Endothelial cell of umbilical vein (primary cell): ENCODE results near the gene NR6A1. TPM values are rescaled to one million over a fixed set of nuclear protein-coding genes. Genes with fewer than 3 reads are reported as not detected.
A peak's percentile ranks its signal among the peaks of the same experiment; 100 is the strongest.

Experiments
- BruUV-seq: library from RNA; stranded (reverse); fragments of 400-500 nt; replicated peaks from 2 replicates; lab custom pipeline; 2021; lab: Mats Ljungman, UMichigan
- CTCF ChIA-PET: fragments of 300-600, 350-600 bp; sonication (Branson Sonifier 250); formaldehyde crosslinking; loops from one replicate; lab custom pipeline; 2021; ENCODE audit warnings: antibody characterized with exemption, inconsistent platforms; lab: Charles Lee
- POLR2A ChIA-PET: fragments of 300-600, 350-600 bp; sonication (Branson Sonifier 250); formaldehyde crosslinking; loops from one replicate; lab custom pipeline; 2021; ENCODE audit warnings: antibody characterized with exemption, inconsistent platforms; lab: Charles Lee
- DNase-seq: peaks from one replicate; pipeline ENCODE4 v3.0.0-alpha.2; 2011; ENCODE audit warnings: low read depth, low spot score
- FAIRE-seq: peaks from 2 replicates; lab custom pipeline; 2011; peaks lifted over from hg19 to GRCh38; lab: Jason Lieb, UNC
- H2AFZ ChIP-seq: 2 replicates; pipeline ENCODE4 v1.6.0; 2012; ENCODE audit warnings: low read depth, low read length, control low read depth, inconsistent platforms
- H3K27ac ChIP-seq: 2 replicates; pipeline ENCODE4 v1.5.1; 2011; ENCODE audit warnings: low read depth, mild to moderate bottlenecking, control low read depth, low read length, moderate library complexity; ENCODE audit not compliant: insufficient read depth
- H3K27me3 ChIP-seq, 2 experiments: 2 replicates each; pipeline versions ENCODE4 v1.6.0 to v1.6.1; 2011; ENCODE audit warnings: low read length in 2 of 2, mixed read lengths in 1 of 2; ENCODE audit not compliant: control insufficient read depth in 2 of 2, insufficient read depth in 2 of 2
- H3K36me3 ChIP-seq, 2 experiments: 2 replicates in 1 of 2; 3 replicates in 1 of 2; pipeline ENCODE4 v1.5.1; 2011; ENCODE audit warnings: low read length in 2 of 2, mild to moderate bottlenecking in 1 of 2, moderate library complexity in 1 of 2; ENCODE audit not compliant: control insufficient read depth in 2 of 2, insufficient read depth in 2 of 2; ENCODE audit errors: extremely low read depth in 1 of 2
- H3K4me1 ChIP-seq: 3 replicates; pipeline ENCODE4 v1.5.1; 2011; ENCODE audit warnings: mild to moderate bottlenecking, low read length; ENCODE audit not compliant: control insufficient read depth, insufficient read depth; ENCODE audit errors: extremely low read depth
- H3K4me2 ChIP-seq: 2 replicates; pipeline ENCODE4 v1.6.1; 2011; ENCODE audit warnings: low read length, control low read depth, mixed read lengths; ENCODE audit not compliant: insufficient read depth
- H3K4me3 ChIP-seq, 3 experiments: fragments of 200-600 bp in 1 of 3; sonication (generic), shearing (Covaris generic) in 1 of 3; replicated peaks in 1 of 3; 2 replicates each; pipeline ENCODE4 v1.5.1; 2011 to 2016; ENCODE audit warnings: control low read depth in 3 of 3, low read length in 3 of 3, mild to moderate bottlenecking in 2 of 3, inconsistent platforms in 1 of 3, low read depth in 1 of 3, moderate library complexity in 1 of 3; ENCODE audit not compliant: insufficient read depth in 1 of 3
- H3K79me2 ChIP-seq: 2 replicates; pipeline ENCODE4 v1.6.0; 2012; ENCODE audit warnings: low read length, inconsistent platforms; ENCODE audit not compliant: control insufficient read depth, insufficient read depth
- H3K9ac ChIP-seq: replicated peaks from 2 replicates; pipeline ENCODE3; 2011; ENCODE audit warnings: low read length, control low read depth; ENCODE audit not compliant: insufficient read depth; ENCODE audit errors: extremely low read depth
- H3K9me1 ChIP-seq: replicated peaks from 3 replicates; pipeline ENCODE4 v1.6.0; 2011; ENCODE audit warnings: mild to moderate bottlenecking, low read length; ENCODE audit not compliant: control insufficient read depth, insufficient read depth; ENCODE audit errors: extremely low read depth
- H3K9me3 ChIP-seq: replicated peaks from 2 replicates; pipeline ENCODE4 v1.5.1; 2012; ENCODE audit warnings: low read length, inconsistent platforms; ENCODE audit not compliant: control insufficient read depth, insufficient read depth
- H4K20me1 ChIP-seq: replicated peaks from 2 replicates; pipeline ENCODE3; 2011; ENCODE audit warnings: mild to moderate bottlenecking, low read length; ENCODE audit not compliant: control insufficient read depth, insufficient read depth; ENCODE audit errors: extremely low read depth
- CTCF ChIP-seq, 2 donors: IDR thresholded peaks; 1 replicate in 1 of 2; 2 replicates in 1 of 2; pipeline ENCODE4 v1.5.1; 2011; ENCODE audit warnings: low read length in 2 of 2, mild to moderate bottlenecking in 2 of 2, moderate library complexity in 2 of 2, control low read depth in 1 of 2, inconsistent platforms in 1 of 2, low read depth in 1 of 2; ENCODE audit not compliant: insufficient read depth in 1 of 2; ENCODE audit errors: extremely low read depth in 1 of 2
- EZH2 ChIP-seq: IDR thresholded peaks from 2 replicates; pipeline ENCODE4 v1.6.1; 2012; ENCODE audit warnings: borderline replicate concordance, low read depth, mild to moderate bottlenecking, moderate library complexity, low read length, inconsistent platforms; ENCODE audit not compliant: severe bottlenecking
- FOS ChIP-seq: IDR thresholded peaks from 2 replicates; pipeline ENCODE4 v1.6.1; 2011; ENCODE audit warnings: mild to moderate bottlenecking, low read length, moderate library complexity, borderline replicate concordance; ENCODE audit not compliant: insufficient read depth
- GATA2 ChIP-seq: IDR thresholded peaks from 2 replicates; pipeline ENCODE4 v1.7.0; 2011; ENCODE audit warnings: low read depth, mild to moderate bottlenecking, moderate library complexity, mixed read lengths, low read length; ENCODE audit not compliant: insufficient read length, insufficient read depth
- JUN ChIP-seq: IDR thresholded peaks from 2 replicates; pipeline ENCODE4 v1.6.1; 2011; ENCODE audit warnings: borderline replicate concordance, low read depth; ENCODE audit not compliant: insufficient read length, insufficient read depth
- POLR2A ChIP-seq: IDR thresholded peaks from 2 replicates; pipeline ENCODE4 v1.6.1; 2012; ENCODE audit warnings: low read depth, mild to moderate bottlenecking, control low read depth, low read length
- POLR2AphosphoS5 ChIP-seq: IDR thresholded peaks from 2 replicates; pipeline ENCODE4 v1.6.1; 2012; ENCODE audit warnings: low read depth, mild to moderate bottlenecking, control low read depth, low read length, moderate library complexity; ENCODE audit not compliant: insufficient read depth
- dilution Hi-C: fragments of 300-500 bp; cut with MboI; formaldehyde crosslinking; loops from one replicate; pipeline ENCODE4 v1.15.0; 2019; ENCODE audit warnings: low sequenced_read_pairs; ENCODE audit not compliant: extremely low pct_ligation_motif_present
- intact Hi-C: fragments of 100-400 bp; cut with micrococcal nuclease; formaldehyde crosslinking; loops from one replicate; pipeline ENCODE4 v1.10.0; 2022
- polyA plus RNA-seq, 4 experiments: library from polyadenylated mRNA; depleted of rRNA in 3 of 4; stranded (reverse) in 3 of 4; unstranded in 1 of 4; fragments of >200 nt; gene quantifications; 2 replicates each; pipeline versions ENCODE4 v1.2.1 to v1.2.3, GENCODE V29; 2011 to 2012; ENCODE audit warnings: missing spikeins in 1 of 4
- total RNA-seq: library from RNA; stranded (reverse); gene quantifications from 2 replicates; pipeline ENCODE4 v1.2.3, GENCODE V29; 2021
- TF ChIP-seq, protein P1 (sequence below): IDR thresholded peaks from 2 replicates; pipeline ENCODE4 v1.6.1; 2011; ENCODE audit not compliant: insufficient read depth, insufficient read length

The NR6A1 gene
- total and polyA plus RNA-seq, 2 donors (not counting 3 experiments of a cell fraction or from before 2014, with no cell fraction given): 0.17 to 1.2 TPM

- H4K20me1 ChIP-seq: no peaks in the 10 kb centered on the region
- ChIA-PET CTCF (no interaction called here), POLR2A (no interaction called here)
- no peak overlapping the region for H3K9ac ChIP-seq
- DNase-seq: no peak
- H3K79me2 ChIP-seq: no peaks in the 10 kb centered on the region
- no peaks in the 10 kb centered on the region for H3K4me1 ChIP-seq
- intact Hi-C loops (no loop called here), dilution Hi-C loops (no loop called here)
- no peaks in the 10 kb centered on the region for H3K36me3 ChIP-seq
- TF ChIP-seq EZH2 (peak; percentile 81), POLR2AphosphoS5 (no peak)
- no peak for FAIRE-seq
- no peak overlapping the region for H3K27ac ChIP-seq
- H3K4me2 ChIP-seq: no peak overlapping the region
- H3K4me3 ChIP-seq: no peak overlapping the region
- H2AFZ ChIP-seq: no peak overlapping the region
- peaks cover 41 to 50% of the 10 kb centered on the region in 2 experiments for H3K27me3 ChIP-seq
- no peaks in the 10 kb centered on the region for H3K9me3 ChIP-seq
- BruUV-seq: no TSS peak
- no peaks in the 10 kb centered on the region for H3K9me1 ChIP-seq
These were observed 266.5 kb downstream of the NR6A1 start for GRCh38 chr9:124504530-124505005.

- H3K27me3 ChIP-seq: peaks cover 41 to 50% of the 10 kb centered on the region in 2 experiments
- no peak overlapping the region for H3K9ac ChIP-seq
- ChIA-PET CTCF (no interaction called here), POLR2A (no interaction called here)
- intact Hi-C loops: no loop called here
- no peaks in the 10 kb centered on the region for H3K4me1 ChIP-seq
- no peak overlapping the region for H3K27ac ChIP-seq
- TF ChIP-seq, protein P1, sequence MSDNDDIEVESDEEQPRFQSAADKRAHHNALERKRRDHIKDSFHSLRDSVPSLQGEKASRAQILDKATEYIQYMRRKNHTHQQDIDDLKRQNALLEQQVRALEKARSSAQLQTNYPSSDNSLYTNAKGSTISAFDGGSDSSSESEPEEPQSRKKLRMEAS: no peak
- TF ChIP-seq POLR2AphosphoS5 (no peak), JUN (no peak), CTCF (IDR thresholded peaks at IDR 0.05; ENCODE audit: extremely low read depth in 1 of 2, insufficient read depth in 1 of 2, low read depth in 1 of 2, low read length in 2 of 2) (no peak), FOS (no peak), EZH2 (peak; percentile 98), GATA2 (no peak), POLR2A (no peak)
- FAIRE-seq (no peak), DNase-seq (no peak)
- no TSS peak for BruUV-seq
- no peaks in the 10 kb centered on the region for H4K20me1 ChIP-seq
- H3K9me1 ChIP-seq: no peaks in the 10 kb centered on the region
- H2AFZ ChIP-seq: no peak overlapping the region
- no peak overlapping the region for H3K4me3 ChIP-seq
- dilution Hi-C loops: no loop called here
- H3K36me3 ChIP-seq: no peaks in the 10 kb centered on the region
- H3K79me2 ChIP-seq: no peaks in the 10 kb centered on the region
- no peaks in the 10 kb centered on the region for H3K9me3 ChIP-seq
- H3K4me2 ChIP-seq: no peak overlapping the region
These were observed 267.2 kb downstream of the NR6A1 start for GRCh38 chr9:124503713-124504529.
